Liver (tissue), 3 donors: ENCODE data around the gene TMEM183A.

ENCODE experiments used
- CTCF ChIP-seq: fragments of 150-350 bp; IDR thresholded peaks from 2 replicates; pipeline ENCODE4 v1.5.1; 2017; ENCODE audit warnings: improper control_type of control experiment, low read depth, low read length; ENCODE audit not compliant: missing input control
- GABPA ChIP-seq, 2 donors: IDR thresholded peaks in 1 of 2; conservative IDR thresholded peaks in 1 of 2; 2 replicates each; pipeline ENCODE4 v1.6.1; 2016; ENCODE audit warnings: antibody characterized with exemption in 2 of 2, mild to moderate bottlenecking in 1 of 2, moderate library complexity in 1 of 2
- HNF4A ChIP-seq, 2 donors: conservative IDR thresholded peaks; 2 replicates each; pipeline ENCODE4 v1.6.1; 2016; ENCODE audit warnings: antibody characterized with exemption in 2 of 2, mild to moderate bottlenecking in 2 of 2
- MAX ChIP-seq: IDR thresholded peaks from 2 replicates; pipeline ENCODE4 v1.6.1; 2016; ENCODE audit warnings: antibody characterized with exemption
- NR2F2 ChIP-seq: IDR thresholded peaks from 2 replicates; pipeline ENCODE4 v1.6.1; 2016; ENCODE audit warnings: antibody characterized with exemption
- RAD21 ChIP-seq, 2 donors: IDR thresholded peaks; 2 replicates each; pipeline ENCODE4 v1.6.1; 2016; ENCODE audit warnings: antibody characterized with exemption in 2 of 2, mild to moderate bottlenecking in 2 of 2
- SP1 ChIP-seq: IDR thresholded peaks from 2 replicates; pipeline ENCODE4 v1.6.1; 2018; ENCODE audit warnings: antibody characterized with exemption, mild to moderate bottlenecking
- TAF1 ChIP-seq: conservative IDR thresholded peaks from 2 replicates; pipeline ENCODE4 v1.6.1; 2016; ENCODE audit warnings: antibody characterized with exemption, mild to moderate bottlenecking
- YY1 ChIP-seq: IDR thresholded peaks from 2 replicates; pipeline ENCODE4 v1.6.1; 2016; ENCODE audit warnings: antibody characterized with exemption, mild to moderate bottlenecking
- ZBTB33 ChIP-seq: IDR thresholded peaks from 2 replicates; pipeline ENCODE4 v1.6.1; 2016; ENCODE audit warnings: antibody characterized with exemption
- donor health status: healthy.
- donor health status: healthy.

GRCh38 chr1:203045821-203046594 is 38.8 kb downstream of the TMEM183A start:
- no peak for TF ChIP-seq CTCF
- no peak for TF ChIP-seq YY1
- TF ChIP-seq RAD21 (IDR thresholded peaks at IDR 0.05), result no peak
- no peak for TF ChIP-seq MAX
- TF ChIP-seq GABPA (IDR thresholded peaks at IDR 0.05 in 1 of 2, conservative IDR thresholded peaks at IDR 0.05 in 1 of 2), result no peak
- TF ChIP-seq TAF1, result no peak
- TF ChIP-seq ZBTB33, result no peak
- no peak for TF ChIP-seq HNF4A (conservative IDR thresholded peaks at IDR 0.05)
- no peak for TF ChIP-seq NR2F2
- TF ChIP-seq SP1, result no peak
